ENCODE results near the gene GABBR2.

DNA sequence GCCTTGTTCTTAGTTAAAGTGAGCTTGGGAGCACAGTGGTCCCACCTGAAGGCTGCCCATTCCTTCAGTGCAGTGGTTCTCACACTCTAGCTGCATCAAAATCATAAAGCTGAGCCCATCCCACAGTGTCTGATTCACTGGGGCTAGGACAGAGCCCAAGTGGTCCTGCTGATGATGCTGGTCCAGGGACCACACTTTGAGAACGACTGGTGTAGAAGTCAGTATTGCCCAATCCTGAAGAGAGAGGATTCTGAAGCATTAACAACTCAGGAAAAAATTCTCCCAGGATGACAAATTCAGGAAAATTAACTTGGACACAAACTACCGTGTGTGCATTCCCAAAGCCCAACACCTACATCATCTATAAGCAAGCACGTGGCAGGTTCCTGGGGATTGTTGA, 176.2 kb downstream of the GABBR2 start:
- TF ChIP-seq, protein P1, sequence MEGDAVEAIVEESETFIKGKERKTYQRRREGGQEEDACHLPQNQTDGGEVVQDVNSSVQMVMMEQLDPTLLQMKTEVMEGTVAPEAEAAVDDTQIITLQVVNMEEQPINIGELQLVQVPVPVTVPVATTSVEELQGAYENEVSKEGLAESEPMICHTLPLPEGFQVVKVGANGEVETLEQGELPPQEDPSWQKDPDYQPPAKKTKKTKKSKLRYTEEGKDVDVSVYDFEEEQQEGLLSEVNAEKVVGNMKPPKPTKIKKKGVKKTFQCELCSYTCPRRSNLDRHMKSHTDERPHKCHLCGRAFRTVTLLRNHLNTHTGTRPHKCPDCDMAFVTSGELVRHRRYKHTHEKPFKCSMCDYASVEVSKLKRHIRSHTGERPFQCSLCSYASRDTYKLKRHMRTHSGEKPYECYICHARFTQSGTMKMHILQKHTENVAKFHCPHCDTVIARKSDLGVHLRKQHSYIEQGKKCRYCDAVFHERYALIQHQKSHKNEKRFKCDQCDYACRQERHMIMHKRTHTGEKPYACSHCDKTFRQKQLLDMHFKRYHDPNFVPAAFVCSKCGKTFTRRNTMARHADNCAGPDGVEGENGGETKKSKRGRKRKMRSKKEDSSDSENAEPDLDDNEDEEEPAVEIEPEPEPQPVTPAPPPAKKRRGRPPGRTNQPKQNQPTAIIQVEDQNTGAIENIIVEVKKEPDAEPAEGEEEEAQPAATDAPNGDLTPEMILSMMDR (IDR thresholded peaks at IDR 0.05) = no peak
- TF ChIP-seq POLR2A (IDR thresholded peaks at IDR 0.05) = no peak

All from uterus (tissue), 2 donors.